Stimulated activated CD4-positive, alpha-beta T cell treated with anti-CD3 and anti-CD28 coated beads, Interleukin-2, amount 100 ng/mL, for 24 hours (primary cell): Measurements from ENCODE around the gene C21orf91.
A peak's percentile ranks its signal among the peaks of the same experiment; 100 is the strongest.
"Not testable (repeated sequence)": the region's sequence is repeated elsewhere in the genome, so short reads cannot be mapped to it uniquely, and the experiment has no call there.

ENCODE experiments used
- DNase-seq, 2 donors: peaks; one replicate each; pipeline ENCODE4 v3.0.0-alpha.2; 2020

C21orf91 gene

GRCh38 chr21:17777072-17777765 lies 41.9 kb downstream of the C21orf91 start:
- no peak for DNase-seq

- DNase-seq = peak; percentile 56 to 64
Observed at GRCh38 chr21:17775431-17776126, 43.6 kb downstream of the C21orf91 start.

- not testable (repeated sequence) for DNase-seq
Observed at GRCh38 chr21:17775021-17775420, 44.1 kb downstream of the C21orf91 start.

- no peak for DNase-seq
Observed at GRCh38 chr21:17769447-17769845, 49.7 kb downstream of the C21orf91 start.

- DNase-seq = no peak
Observed at GRCh38 chr21:17768840-17769446, 50.2 kb downstream of the C21orf91 start.

- DNase-seq = no peak
Observed at GRCh38 chr21:17765207-17765606, 53.9 kb downstream of the C21orf91 start.

- no peak for DNase-seq
Observed at GRCh38 chr21:17763288-17764037, 55.7 kb downstream of the C21orf91 start.

GRCh38 chr21:17759511-17760178 lies 59.5 kb downstream of the C21orf91 start:
- no peak for DNase-seq

GRCh38 chr21:17758683-17759082 lies 60.5 kb downstream of the C21orf91 start:
- DNase-seq = no peak

- DNase-seq = no peak
Observed at GRCh38 chr21:17757671-17758070, 61.5 kb downstream of the C21orf91 start.

- no peak for DNase-seq
Observed at GRCh38 chr21:17753736-17754135, 65.4 kb downstream of the C21orf91 start.

GRCh38 chr21:17752171-17752570 lies 67.0 kb downstream of the C21orf91 start:
- DNase-seq = no peak

GRCh38 chr21:17746920-17747319 lies 72.2 kb downstream of the C21orf91 start:
- DNase-seq = no peak

- no peak for DNase-seq
Observed at GRCh38 chr21:17745086-17745485, 74.1 kb downstream of the C21orf91 start.

GRCh38 chr21:17742940-17743592 lies 76.1 kb downstream of the C21orf91 start:
- no peak for DNase-seq

GRCh38 chr21:17742181-17742580 lies 77.0 kb downstream of the C21orf91 start:
- no peak for DNase-seq
